ENCODE data around the gene PPP2R2C. TPM values are rescaled to one million over a fixed set of nuclear protein-coding genes. Genes with fewer than 3 reads are reported as not detected.

Gene PPP2R2C
- total RNA-seq, 3 donors from 2014 or later: 0.31 to 2.9 (median 0.41) TPM

DNA sequence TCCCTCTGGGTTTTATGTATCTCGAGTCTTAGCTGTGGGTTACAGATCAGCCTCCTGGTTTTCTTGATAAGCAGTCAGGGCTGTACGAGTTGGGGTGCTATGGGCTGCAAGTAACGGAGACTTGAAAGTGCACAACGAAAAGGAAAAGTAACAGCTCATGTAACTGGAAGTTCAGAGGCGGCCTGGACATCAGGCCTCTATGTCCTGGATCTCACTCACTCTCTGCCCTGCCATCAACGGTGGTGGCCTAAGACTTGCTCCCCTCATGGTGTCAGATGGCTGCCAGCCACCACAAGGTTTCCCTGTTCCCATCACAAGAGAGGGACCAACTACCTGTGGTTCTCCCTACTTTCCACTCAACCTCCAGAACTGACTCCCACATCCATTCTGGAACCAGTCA, 4.8 kb downstream of the PPP2R2C start:
- DNase-seq: no peak

DNA sequence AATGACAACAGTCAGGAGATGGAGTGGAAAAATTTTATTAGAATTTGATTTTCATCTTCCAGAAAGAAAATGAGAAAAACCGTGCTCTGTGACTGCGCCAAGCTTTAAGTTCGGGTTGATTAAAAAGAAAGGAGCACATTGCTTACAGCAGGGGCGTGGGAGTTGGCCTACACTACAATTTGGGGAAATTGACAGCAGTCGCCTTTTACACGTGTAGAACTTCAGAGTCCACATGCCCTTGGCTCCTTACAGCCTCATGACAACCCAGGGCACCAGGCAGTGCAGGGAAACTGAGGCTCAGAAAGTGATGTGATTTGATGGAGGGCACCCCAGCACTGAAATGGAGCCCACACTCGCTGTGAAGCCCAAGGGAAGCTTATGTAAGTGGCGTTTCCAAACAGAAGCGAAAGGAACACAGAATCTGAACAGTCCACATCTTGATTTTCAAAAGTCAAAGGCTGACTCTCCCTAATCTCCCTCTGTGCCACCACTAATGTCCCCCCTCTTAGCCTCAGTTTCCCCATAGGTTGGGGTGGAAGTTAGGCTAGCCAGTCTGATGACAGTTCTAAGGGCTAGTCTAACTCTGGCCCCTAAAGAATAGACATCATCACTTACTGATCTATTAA, 5.5 kb downstream of the PPP2R2C start:
- TF ChIP-seq CTCF (IDR thresholded peaks at IDR 0.05): no peak
- Histone ChIP-seq H3K4me3 (no peak overlapping the region), H3K36me3 (ENCODE audit: low read depth) (no peaks in the 10 kb centered on the region), H3K9me3 (no peaks in the 10 kb centered on the region), H3K4me1 (ENCODE audit: low read depth) (peaks cover 3% of the 10 kb centered on the region)
- DNase-seq (no peak), ATAC-seq (no peak)
- intact Hi-C loops (cut with DNase I, micrococcal nuclease): no loop called here

More for the DNA sequence above, 4.8 kb downstream of the PPP2R2C start:
- intact Hi-C loops (cut with DNase I, micrococcal nuclease): no loop called here
- no peak overlapping the region for H3K4me3 ChIP-seq
- H3K4me1 ChIP-seq (ENCODE audit: low read depth): peaks cover 3% of the 10 kb centered on the region
- no peaks in the 10 kb centered on the region for H3K36me3 ChIP-seq (ENCODE audit: low read depth)
- no peak for ATAC-seq
- no peaks in the 10 kb centered on the region for H3K9me3 ChIP-seq
- no peak for TF ChIP-seq CTCF (IDR thresholded peaks at IDR 0.05)

DNA sequence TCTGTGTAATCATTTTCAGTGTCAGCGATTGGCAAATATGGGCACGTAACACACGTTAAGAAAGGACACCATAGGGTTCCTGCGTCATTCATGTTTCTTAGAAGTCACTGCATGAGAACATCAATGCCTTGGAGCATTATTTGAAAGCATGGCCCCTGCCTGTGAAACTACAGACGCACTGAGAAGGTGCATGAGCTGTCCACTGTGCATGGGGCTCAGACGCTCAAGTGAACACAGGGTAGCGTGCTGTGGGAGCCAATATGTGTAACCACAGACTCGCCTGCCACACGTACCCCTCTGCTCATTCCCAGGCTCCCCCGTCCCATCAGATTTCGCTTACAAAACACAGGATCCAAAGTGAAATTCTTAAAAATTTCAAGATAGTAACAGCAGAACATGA, 6.5 kb downstream of the PPP2R2C start:
- Histone ChIP-seq H3K36me3 (ENCODE audit: low read depth) (no peaks in the 10 kb centered on the region), H3K9me3 (no peaks in the 10 kb centered on the region), H3K4me3 (no peak overlapping the region), H3K4me1 (ENCODE audit: low read depth) (peaks cover 1% of the 10 kb centered on the region)
- TF ChIP-seq CTCF (IDR thresholded peaks at IDR 0.05): no peak
- ATAC-seq (no peak), DNase-seq (no peak)
- intact Hi-C loops (cut with DNase I, micrococcal nuclease): no loop called here

DNA sequence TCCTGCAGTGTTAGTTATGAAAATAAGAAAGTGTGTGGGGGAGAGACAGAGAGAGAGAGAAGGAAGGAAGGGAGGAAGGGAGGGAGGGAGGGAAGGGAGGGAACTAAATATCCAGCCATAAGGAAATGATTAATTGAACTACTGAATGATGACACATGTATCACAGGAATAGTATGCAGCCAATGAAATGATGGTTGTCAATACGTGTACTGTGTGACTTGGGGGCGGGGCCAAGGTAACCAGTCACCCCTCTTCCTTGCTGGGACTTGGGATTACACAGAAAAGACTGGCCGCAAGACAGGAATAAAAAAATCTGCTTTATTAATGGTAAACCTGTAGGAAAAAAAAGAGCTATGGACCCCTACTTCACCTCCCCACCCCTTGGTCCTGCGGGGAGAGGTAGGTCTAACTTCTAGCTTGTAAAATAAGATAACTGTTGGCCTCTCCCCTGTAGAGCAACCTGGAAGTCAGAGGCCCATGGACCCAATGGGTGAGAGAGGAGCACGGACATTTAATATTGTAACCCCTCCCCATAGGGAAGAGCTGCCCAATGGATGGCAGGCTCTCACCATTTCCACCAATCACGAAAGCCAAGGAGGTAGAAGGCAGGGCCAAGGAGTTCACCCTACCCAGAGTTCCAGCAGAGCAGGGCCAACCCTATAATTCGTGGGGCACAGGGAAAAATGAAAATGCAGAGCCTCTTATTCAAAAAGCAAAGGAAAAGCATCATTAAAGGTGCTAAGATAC, 7.4 kb downstream of the PPP2R2C start:
- Histone ChIP-seq H3K4me3 (no peak overlapping the region), H3K4me1 (ENCODE audit: low read depth) (no peaks in the 10 kb centered on the region), H3K36me3 (ENCODE audit: low read depth) (no peaks in the 10 kb centered on the region), H3K9me3 (no peaks in the 10 kb centered on the region)
- no peak for TF ChIP-seq CTCF (IDR thresholded peaks at IDR 0.05)
- intact Hi-C loops (cut with DNase I, micrococcal nuclease): no loop called here
- no peak for DNase-seq
- ATAC-seq: no peak

DNA sequence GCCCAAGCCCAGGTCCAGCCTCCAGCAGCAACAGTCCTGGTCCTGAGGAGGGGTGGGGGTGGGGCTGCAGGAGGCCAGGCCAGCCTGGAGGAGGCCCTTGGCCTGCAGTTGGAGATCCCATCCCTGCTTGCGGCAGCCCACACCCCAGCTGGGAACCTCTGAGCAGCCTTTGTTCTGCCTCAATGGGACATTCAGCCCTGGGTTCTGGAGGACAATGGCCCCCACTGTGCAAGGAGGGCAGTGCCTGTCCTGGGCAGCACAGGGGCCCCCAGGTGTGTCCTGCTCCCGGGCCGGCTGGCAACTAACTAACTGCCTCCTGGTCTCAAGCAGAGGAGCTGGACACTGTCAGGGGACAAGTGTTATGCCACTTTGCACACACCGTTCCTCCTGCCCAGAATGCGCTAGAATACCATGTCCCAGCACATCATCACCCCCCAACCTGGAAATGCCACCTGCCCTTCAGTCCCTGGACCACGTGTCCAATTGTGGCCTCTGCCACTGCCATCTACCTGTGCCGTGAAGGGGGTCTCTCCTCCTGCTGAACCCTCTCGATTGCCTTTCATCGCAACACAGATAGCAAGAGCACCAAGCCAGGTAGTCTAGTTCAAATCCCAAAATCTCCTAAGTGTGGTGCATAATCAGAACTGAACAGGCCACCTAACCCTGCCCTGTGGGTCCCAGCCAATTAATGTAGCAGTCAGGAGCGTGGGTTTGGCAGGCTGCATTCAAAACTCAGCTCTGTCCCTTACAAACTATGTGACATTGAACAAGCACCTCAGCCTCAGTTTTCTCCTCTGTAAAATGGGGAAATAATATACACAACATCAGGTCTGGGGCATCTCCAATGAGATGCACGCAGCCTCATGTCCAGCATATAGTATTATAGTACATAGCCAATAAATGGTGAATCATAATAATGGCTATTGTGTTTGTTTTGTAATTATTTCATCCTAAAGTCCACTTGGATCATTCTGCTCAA, 8.8 kb downstream of the PPP2R2C start:
- ATAC-seq (no peak), DNase-seq (no peak)
- TF ChIP-seq CTCF (IDR thresholded peaks at IDR 0.05): no peak
- Histone ChIP-seq H3K9me3 (no peaks in the 10 kb centered on the region), H3K4me3 (no peak overlapping the region), H3K36me3 (ENCODE audit: low read depth) (no peaks in the 10 kb centered on the region), H3K4me1 (ENCODE audit: low read depth) (no peaks in the 10 kb centered on the region)
- intact Hi-C loops (cut with DNase I, micrococcal nuclease): no loop called here
